ENCODE results near the gene YEATS4.

Gene YEATS4

DNA sequence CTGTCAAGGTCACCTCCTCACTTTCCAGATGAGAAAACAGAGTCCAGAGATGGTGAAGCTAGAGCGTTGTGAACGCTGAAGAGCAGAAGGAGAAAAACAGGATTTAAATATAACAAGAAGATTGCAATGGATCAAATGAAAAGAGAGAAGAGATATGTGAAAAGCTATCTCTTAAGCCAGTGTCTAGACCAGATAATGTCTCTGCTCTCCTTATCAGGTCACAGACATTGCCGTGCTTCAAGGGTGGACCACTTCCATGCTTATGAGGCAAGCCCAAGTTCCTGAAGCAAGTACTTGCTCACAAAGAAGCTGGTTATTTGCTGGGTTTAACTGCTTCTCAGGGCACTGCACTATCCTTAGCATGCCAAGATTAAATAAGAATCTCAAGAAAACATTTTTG is 79.0 kb downstream of the YEATS4 start:
- DNase-seq: no peak

DNA sequence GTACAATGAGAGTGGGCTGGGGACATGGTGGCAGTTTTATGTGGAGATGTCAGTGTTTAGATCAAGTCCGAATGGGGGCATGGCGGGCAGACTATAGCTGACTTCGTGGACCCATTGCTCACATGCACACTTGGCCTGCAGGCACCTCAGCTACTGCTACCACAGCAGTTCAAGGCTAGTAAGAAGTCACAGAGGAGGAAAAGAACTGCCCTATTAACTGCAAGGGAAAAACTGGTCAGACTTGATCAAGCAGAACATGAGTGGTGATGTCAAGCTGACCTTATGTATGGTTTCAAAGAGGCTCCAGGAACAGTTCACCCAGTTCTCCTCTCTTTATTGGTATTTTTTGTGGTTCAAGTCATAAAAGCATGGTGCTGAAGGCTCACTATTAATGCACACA is 80.5 kb downstream of the YEATS4 start:
- no peak for DNase-seq
